ENCODE results near the gene RAB20.

DNA sequence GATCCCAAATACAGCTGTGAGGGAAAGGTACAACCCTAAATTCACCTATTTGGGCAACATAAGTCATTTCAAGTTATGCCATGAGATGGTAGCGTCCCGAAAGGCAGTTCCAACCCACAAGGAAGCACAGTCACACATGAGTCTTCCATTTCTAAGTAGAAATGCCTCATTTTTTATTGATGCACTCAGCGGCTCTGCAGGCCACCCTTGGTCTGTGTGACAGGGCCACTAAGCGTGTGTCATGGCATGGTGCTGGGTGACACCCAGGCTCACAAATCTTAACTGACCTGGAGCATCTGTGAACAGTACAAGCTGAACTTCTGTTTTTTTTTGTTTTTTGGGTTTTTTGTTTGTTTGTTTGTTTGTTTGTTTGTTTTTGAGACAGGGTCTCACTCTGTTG, 15.1 kb downstream of the RAB20 start:
- TF ChIP-seq, protein P1, sequence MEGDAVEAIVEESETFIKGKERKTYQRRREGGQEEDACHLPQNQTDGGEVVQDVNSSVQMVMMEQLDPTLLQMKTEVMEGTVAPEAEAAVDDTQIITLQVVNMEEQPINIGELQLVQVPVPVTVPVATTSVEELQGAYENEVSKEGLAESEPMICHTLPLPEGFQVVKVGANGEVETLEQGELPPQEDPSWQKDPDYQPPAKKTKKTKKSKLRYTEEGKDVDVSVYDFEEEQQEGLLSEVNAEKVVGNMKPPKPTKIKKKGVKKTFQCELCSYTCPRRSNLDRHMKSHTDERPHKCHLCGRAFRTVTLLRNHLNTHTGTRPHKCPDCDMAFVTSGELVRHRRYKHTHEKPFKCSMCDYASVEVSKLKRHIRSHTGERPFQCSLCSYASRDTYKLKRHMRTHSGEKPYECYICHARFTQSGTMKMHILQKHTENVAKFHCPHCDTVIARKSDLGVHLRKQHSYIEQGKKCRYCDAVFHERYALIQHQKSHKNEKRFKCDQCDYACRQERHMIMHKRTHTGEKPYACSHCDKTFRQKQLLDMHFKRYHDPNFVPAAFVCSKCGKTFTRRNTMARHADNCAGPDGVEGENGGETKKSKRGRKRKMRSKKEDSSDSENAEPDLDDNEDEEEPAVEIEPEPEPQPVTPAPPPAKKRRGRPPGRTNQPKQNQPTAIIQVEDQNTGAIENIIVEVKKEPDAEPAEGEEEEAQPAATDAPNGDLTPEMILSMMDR (IDR thresholded peaks at IDR 0.05), result no peak
- TF ChIP-seq POLR2A (IDR thresholded peaks at IDR 0.05), result no peak
